ENCODE results near the gene FBXO47. TPM values are rescaled to one million over a fixed set of nuclear protein-coding genes. Genes with fewer than 3 reads are reported as not detected.
A peak's percentile ranks its signal among the peaks of the same experiment; 100 is the strongest.

Gene FBXO47
- total RNA-seq, 1 donor from 2014 or later: not detected

DNA sequence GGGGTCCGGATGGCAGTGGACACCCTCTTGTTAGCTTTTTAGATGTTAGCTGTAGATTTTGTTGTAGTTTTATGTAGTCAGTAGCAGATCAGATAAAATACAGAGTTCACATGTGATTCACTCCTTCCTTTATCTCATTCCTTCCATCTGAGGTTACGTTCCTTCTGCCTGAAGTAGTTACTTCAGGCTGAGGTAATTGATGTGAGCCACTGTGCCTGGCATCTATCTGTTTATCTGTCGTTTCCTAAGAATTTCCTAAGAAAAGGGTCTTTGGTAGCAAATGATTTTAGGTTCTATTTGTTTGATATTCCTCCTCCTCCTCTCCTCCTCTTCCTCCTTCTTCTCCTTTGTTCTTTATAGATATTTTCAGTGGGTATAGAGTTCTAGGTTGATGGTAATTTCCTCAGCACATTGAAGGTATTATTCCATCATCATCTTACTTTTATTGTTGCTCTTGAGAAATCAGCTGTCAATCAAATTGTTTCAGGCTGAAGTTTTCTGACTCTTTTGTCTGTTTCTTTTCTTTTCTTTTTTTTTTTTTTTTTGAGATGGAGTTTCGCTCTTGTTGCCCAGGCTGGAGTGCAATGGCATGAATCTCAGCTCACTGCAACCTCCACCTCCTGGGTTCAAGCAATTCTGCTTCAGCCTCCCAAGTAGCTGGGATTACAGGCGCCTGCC lies 29.6 kb upstream of the FBXO47 start:
- H3K4me3 ChIP-seq (ENCODE audit: low read depth, low read length): no peak overlapping the region
- no peak for DNase-seq (ENCODE audit: low read depth)
- TF ChIP-seq, protein P1, sequence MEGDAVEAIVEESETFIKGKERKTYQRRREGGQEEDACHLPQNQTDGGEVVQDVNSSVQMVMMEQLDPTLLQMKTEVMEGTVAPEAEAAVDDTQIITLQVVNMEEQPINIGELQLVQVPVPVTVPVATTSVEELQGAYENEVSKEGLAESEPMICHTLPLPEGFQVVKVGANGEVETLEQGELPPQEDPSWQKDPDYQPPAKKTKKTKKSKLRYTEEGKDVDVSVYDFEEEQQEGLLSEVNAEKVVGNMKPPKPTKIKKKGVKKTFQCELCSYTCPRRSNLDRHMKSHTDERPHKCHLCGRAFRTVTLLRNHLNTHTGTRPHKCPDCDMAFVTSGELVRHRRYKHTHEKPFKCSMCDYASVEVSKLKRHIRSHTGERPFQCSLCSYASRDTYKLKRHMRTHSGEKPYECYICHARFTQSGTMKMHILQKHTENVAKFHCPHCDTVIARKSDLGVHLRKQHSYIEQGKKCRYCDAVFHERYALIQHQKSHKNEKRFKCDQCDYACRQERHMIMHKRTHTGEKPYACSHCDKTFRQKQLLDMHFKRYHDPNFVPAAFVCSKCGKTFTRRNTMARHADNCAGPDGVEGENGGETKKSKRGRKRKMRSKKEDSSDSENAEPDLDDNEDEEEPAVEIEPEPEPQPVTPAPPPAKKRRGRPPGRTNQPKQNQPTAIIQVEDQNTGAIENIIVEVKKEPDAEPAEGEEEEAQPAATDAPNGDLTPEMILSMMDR (conservative IDR thresholded peaks at IDR 0.05; ENCODE audit: low read depth, low read length): no peak

DNA sequence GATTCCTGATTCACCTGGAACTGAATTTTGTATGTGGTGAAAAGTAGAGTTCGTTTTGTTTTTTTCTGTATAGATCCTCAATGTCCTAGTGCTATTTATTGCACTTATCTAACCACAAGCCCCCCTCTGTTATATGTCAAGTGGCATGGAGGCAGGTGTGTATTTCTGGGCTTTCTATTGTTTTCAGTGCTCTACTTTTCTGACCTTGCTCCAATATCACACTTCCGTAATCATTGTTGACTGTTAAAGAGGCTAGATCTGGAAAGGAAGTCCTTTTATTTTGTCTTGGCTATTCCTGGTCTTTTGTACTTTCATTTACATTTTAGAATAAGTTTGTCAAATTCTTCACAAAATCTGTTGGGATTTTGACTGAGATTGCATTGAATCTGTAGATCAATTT lies 26.8 kb upstream of the FBXO47 start:
- TF ChIP-seq, protein P1 (conservative IDR thresholded peaks at IDR 0.05; ENCODE audit: low read depth, low read length): no peak
- DNase-seq (ENCODE audit: low read depth): no peak
- H3K4me3 ChIP-seq (ENCODE audit: low read depth, low read length): no peak overlapping the region

DNA sequence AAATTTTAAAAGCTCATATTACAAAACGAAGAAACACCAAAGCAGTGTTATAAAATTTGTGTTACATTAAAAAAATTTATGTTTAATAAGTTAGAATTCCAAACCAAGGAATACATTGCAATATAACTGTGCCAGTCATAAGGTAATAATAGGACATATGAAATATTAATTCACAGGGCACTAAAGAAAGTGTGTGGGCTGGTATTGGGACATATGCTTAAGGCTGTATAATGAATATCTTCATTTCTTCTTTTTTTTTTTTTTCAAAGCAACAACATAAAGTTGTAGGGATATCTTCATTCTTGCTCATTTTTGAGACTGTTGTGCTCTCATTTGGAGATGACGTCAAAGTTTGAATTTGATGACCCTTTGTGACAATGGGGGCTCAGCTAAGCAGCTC lies 17.5 kb upstream of the FBXO47 start:
- no peak overlapping the region for H3K4me3 ChIP-seq (ENCODE audit: low read depth, low read length)
- TF ChIP-seq, protein P1 (conservative IDR thresholded peaks at IDR 0.05; ENCODE audit: low read depth, low read length): no peak
- no peak for DNase-seq (ENCODE audit: low read depth)

DNA sequence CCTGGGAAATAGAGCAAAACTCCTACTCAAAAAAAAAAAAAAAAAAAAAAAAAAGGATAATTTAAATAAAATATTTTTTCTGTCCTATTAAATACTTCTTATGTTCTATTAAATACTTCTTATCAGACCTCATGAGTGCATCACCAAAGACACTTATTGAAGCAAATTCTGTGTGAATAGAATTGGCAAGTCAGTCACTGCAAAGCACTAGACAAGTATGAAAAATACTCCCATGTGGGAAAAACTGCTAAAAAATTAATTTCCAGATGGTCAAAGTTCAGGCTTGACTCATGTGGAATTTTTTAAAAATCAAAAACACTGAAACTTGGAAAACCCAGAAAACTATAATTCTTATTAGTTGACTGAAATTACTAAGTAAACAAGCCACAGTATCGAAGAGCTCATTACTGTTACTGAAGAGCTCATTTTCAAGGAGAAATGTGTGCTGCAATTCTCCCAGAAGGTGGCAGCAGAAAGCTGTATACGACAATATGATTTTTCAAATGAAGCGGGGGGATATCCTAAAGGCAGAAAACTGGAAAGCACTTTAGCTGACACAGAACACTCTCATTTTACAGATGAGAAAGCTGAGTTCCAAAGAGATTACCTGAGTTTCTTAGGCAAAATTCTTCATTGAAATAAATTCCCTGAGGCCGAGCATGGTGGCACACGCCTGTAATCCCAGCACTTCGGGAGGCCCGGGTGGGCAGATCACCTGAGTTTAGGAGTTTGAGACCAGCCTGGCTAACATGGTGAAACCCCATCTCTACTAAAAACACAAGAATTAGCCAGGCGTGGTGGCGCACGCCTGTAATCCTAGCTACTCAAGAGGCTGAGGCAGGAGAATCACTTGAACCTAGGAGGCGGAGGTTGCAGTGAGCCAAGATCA lies 15.9 kb upstream of the FBXO47 start:
- TF ChIP-seq, protein P1 (conservative IDR thresholded peaks at IDR 0.05; ENCODE audit: low read depth, low read length): peak; percentile 87
- no peak for DNase-seq (ENCODE audit: low read depth)
- H3K4me3 ChIP-seq (ENCODE audit: low read depth, low read length): no peak overlapping the region

DNA sequence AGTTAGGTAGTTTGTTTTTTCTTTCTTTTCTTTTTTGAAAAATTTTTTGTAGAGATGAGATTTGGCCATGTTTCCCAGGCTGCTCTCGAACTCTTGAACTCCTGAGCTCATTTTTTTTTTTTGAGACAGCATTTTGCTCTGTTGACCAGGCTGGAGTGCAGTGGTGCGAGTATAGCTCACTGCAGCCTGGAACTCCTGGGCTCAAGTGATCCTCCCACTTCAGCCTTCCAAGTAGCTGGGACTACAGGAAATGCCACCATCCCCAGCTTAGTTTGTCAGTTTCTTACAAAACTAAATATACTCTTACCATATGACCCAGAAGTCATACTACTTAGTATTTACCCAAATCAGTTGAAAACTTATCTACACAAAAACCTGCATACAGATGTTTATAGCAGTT lies 14.4 kb upstream of the FBXO47 start:
- DNase-seq (ENCODE audit: low read depth): no peak
- TF ChIP-seq, protein P1 (conservative IDR thresholded peaks at IDR 0.05; ENCODE audit: low read depth, low read length): no peak
- H3K4me3 ChIP-seq (ENCODE audit: low read depth, low read length): no peak overlapping the region

DNA sequence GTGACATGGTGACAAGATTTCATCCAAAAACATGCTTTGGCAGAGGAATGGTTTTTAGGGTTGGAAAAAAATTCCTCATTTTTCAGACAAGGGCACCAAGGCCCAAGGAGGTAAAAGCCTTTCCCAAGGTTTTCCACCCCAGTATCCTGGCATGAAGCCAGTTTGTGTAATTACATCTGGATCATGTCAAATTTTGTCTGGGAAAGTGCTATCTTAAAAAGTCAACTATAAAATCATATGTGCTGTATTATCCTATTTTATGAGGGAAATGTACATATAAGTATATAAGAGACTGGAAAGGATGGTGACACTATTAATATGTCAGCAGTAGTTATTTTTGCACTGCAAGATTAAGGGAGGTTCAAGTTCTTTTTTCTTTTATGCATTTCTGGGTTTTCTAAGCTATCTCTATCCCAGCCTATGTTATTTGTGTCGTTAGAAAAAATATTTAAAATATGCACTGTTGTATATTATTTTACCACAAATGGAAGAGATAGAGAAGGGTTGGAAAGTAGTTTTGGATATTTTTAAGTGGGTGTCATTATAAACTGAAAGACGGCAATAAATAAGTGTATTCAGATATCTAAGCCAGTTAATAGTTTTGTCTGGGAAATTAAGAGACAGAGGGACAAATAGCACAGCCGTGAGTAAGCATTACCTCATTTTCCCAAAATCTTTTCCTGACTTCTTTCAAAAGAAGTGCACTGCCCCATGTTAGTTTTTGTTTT lies 13.5 kb upstream of the FBXO47 start:
- TF ChIP-seq, protein P1 (conservative IDR thresholded peaks at IDR 0.05; ENCODE audit: low read depth, low read length): no peak
- DNase-seq (ENCODE audit: low read depth): no peak

More for the DNA sequence above, 13.5 kb upstream of the FBXO47 start:
- H3K4me3 ChIP-seq (ENCODE audit: low read depth, low read length): no peak overlapping the region
